ENCODE data around the gene LRP3.

DNA sequence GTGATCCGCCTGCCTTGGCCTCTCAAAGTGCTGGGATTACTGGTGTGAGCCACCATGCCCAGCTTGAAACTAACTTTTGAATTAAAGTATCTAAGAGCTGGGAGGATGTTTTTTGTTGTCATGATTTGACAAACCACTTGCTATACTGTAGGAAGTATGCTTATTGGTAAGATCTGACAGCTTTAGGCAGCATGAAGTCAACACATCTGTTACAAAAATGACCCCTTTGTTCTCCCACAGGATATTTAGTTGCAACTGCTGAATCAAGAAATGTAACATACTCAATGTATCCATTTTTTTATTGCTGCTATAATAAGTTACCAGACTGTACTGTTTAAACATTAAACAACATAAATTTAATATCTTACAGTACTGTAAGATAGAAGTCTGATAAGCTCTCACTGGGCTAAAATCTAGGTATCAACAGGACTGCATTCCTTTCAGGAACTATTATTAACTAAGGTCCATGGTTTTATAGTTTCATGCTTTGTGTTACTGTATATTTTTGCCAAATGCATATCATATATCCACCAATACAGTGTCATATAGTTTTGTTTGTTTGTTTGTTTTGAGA lies 22.8 kb upstream of the LRP3 start:
- TF ChIP-seq, protein P1, sequence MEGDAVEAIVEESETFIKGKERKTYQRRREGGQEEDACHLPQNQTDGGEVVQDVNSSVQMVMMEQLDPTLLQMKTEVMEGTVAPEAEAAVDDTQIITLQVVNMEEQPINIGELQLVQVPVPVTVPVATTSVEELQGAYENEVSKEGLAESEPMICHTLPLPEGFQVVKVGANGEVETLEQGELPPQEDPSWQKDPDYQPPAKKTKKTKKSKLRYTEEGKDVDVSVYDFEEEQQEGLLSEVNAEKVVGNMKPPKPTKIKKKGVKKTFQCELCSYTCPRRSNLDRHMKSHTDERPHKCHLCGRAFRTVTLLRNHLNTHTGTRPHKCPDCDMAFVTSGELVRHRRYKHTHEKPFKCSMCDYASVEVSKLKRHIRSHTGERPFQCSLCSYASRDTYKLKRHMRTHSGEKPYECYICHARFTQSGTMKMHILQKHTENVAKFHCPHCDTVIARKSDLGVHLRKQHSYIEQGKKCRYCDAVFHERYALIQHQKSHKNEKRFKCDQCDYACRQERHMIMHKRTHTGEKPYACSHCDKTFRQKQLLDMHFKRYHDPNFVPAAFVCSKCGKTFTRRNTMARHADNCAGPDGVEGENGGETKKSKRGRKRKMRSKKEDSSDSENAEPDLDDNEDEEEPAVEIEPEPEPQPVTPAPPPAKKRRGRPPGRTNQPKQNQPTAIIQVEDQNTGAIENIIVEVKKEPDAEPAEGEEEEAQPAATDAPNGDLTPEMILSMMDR (IDR thresholded peaks at IDR 0.05): no peak
- TF ChIP-seq POLR2AphosphoS5 (IDR thresholded peaks at IDR 0.05): no peak
- no peak for TF ChIP-seq EP300 (IDR thresholded peaks at IDR 0.05)
- no peak for TF ChIP-seq POLR2A (IDR thresholded peaks at IDR 0.05)

All from upper lobe of left lung (tissue), 4 donors.